Measurements from ENCODE around the gene BOLL.
"Not testable (repeated sequence)": the region's sequence is repeated elsewhere in the genome, so short reads cannot be mapped to it uniquely, and the experiment has no call there.

Gene BOLL, protein sequence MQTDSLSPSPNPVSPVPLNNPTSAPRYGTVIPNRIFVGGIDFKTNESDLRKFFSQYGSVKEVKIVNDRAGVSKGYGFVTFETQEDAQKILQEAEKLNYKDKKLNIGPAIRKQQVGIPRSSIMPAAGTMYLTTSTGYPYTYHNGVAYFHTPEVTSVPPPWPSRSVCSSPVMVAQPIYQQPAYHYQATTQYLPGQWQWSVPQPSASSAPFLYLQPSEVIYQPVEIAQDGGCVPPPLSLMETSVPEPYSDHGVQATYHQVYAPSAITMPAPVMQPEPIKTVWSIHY

DNA sequence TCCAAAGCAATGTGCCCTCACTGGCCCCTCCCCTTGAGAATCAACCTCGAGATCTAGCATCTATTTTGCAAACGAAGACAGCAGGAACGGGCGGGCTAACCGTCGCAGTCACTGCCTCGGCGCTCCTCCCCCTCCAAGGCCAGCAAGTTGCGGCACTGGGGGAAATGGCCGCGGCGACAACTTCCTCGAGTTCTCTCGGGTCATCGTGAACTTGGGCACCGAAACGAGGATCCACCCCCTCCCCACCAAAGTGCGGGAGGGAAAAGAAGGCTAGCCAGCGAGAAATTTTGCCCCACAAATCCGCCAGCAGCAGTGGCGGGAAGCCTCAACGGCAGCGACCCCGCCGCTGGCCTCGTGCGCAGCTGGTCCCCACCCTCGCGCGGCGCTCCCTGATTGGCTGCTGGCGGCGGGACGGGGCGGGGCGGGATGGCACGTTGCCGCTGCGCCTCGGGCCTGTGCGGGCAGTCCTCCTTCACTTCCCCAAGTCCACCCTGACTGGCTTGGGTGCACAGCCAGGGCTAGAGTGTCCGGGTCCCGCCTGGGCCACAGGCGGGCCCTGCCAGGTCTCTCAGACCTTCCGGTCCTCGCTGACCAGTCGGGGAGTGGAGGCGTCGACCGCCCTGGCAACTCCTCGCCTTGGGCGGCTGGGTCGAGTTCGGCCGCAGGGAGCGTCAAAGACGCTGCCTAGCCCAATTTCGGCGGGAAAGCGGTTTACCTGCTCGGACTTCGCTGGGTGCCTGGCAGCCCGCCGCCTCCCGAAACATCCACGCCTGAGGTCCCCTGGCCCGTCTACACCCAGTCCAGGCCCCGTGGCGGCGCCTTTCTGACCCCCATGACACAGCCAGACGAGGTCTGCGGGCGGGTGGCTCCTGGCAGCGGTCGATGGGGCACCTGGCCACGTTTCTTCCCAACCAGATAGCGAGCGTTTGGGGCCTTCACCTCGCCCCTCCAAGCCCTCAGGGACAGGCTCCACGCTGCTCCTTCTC lies at the start of gene BOLL:
Gene BOLL (minus strand): TSS at position 364 of the 986 bp plus-strand sequence. CDS start 3,469 bp downstream, outside the sequence.
- no peak for DNase-seq
- peak; percentile 10 for ATAC-seq
- Mint-ChIP-seq H3K4me3 (peak within 1 kb of the TSS; percentile 76 to 97), H3K4me1 (peaks cover 8% of the 10 kb centered on the region), H3K27ac (peak within 1 kb of the TSS in 1 of 2 donors; percentile 96), H3K27me3 (peaks cover 25% of the 10 kb centered on the region), H3K9me3 (no peaks in the 10 kb centered on the region)

DNA sequence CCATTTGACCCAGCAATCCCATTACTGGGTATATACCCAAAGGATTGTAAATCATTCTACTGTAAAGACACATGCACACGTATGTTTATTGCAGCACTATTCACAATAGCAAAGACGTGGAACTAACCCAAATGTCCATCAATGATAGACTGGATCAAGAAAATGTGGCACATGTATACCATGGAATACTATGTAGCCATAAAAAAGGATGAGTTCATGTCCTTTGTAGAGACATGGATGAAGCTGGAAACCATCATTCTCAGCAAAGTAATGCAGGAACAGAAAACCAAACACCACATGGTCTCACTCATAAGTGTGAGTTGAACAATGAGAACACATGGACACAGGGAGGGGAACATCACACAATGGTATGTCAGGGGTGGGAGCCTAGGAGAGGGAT lies 49.7 kb upstream of the BOLL start:
- not testable (repeated sequence) for H3K27ac Mint-ChIP-seq, DNase-seq, H3K4me3 Mint-ChIP-seq, ATAC-seq, H3K27me3 Mint-ChIP-seq
- H3K9me3 Mint-ChIP-seq: peaks cover 17 to 24% of the 10 kb centered on the region in 2 donors
- H3K4me1 Mint-ChIP-seq: peaks cover 18% of the 10 kb centered on the region

DNA sequence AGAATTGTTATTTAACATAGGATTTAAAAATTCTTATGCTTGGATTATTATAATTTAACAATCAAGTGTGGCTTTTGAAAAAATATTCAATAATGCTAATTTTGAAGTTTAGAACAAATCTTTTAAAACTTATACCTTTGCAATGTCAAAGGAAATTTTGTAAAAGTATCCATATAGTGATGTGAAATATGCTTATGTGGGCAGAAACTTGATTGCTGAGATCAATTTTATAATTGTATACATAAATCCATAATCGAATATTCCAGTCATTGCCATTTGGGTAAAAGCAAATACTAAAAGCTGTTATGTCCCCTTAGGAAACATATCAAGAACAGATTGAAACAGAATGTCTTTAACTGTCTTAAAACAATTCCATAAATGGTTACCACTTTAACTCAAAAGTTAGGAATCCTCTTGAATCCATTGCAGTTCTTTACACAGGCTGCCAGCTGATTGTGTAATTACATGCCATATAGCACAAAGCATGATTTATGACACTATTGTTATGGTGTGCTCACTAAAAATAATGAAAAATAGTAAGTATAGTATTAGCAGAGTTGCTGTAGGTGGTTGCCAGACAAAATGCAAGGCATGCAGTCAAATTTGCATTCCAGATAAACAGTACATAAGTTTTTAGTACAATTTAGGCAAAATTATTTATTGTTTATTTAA lies 43.5 kb upstream of the BOLL start:
- Mint-ChIP-seq H3K27ac (no peak overlapping the region), H3K4me1 (no peaks in the 10 kb centered on the region), H3K9me3 (peaks cover 16 to 24% of the 10 kb centered on the region in 2 donors), H3K4me3 (no peak overlapping the region), H3K27me3 (no peaks in the 10 kb centered on the region)
- DNase-seq (no peak), ATAC-seq (no peak)

DNA sequence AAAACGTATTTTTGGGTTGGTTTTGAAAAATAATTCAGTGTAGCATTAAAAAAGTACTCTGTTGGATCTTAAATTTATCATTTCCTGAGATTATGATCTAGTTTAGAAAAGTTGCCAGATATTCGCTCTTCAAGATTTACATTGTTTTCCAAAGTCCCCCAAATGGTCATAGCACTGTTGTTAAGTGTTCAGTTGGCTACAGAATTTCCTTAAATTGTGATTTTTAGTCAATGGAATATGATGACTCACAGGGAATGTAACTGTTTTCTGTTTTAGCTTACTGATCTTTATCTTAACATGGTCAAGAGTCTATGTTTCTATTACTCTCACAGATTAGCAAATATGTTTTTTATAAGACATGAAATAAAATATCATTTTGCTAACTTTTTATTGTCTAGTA lies 42.5 kb upstream of the BOLL start:
- ATAC-seq (no peak), DNase-seq (no peak)
- no peaks in the 10 kb centered on the region for H3K27me3 Mint-ChIP-seq
- H3K4me1 Mint-ChIP-seq: no peaks in the 10 kb centered on the region
- peaks cover 11 to 24% of the 10 kb centered on the region in 2 donors for H3K9me3 Mint-ChIP-seq
- no peak overlapping the region for H3K4me3 Mint-ChIP-seq
- no peak overlapping the region for H3K27ac Mint-ChIP-seq

DNA sequence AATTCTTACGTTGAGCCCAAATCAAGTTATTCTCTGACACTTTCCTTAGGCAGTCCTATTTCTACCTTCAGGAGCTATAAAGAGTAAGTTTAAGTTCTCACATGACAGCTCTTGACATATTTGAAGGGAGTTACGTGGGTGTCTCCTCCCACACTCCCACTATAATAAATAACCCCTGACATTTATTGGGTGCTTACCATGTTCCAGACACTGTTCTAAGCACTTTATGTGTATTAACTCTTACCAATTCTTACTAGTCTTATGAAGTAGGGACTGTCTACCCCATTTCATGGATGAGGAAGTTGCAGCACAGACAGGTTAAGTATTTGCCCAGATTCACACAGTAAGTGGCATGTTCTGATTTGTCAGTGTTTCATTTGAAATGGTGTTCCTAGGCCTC lies 37.2 kb upstream of the BOLL start:
- ATAC-seq: no peak
- H3K4me1 Mint-ChIP-seq: peaks cover 4% of the 10 kb centered on the region

DNA sequence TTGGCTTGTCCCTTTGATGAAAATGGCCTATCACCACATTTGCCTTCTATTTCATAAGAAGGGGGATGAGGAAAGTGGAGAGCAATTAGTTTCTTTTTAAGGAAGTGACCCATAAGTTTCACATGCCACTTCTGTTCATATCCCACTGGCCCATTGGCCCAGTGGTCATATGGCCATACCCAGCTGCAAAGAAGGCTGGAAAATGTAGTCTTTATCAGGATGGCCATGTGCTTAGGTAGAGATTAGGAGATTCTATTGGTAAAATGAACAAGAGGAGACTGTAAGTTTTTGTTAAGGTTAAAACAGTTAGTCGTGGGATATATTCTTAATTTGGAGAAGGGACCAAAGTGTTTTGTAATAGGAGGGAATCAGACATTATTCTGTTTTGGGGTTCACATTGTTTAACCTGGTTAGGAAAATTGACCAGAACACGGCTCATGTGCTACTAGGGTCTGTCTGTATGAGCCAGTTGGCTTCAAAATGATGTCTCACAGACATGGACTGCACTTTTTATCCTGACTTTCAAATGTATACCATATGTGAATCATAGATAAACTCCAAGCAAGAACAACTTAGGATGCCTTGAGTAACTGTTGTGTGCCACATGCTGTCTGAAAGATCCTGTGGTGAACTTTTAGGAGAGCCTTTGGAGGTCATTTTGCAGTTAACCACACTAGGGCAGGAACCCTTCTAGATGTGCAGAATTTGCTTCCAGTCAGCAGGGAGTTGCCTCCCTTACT lies 36.6 kb upstream of the BOLL start:
- Mint-ChIP-seq H3K27me3 (no peaks in the 10 kb centered on the region), H3K27ac (no peak overlapping the region), H3K9me3 (no peaks in the 10 kb centered on the region), H3K4me3 (no peak overlapping the region), H3K4me1 (peaks cover 4% of the 10 kb centered on the region)
- ATAC-seq (no peak), DNase-seq (no peak)

More for the DNA sequence above, 37.2 kb upstream of the BOLL start:
- Mint-ChIP-seq H3K9me3 (no peaks in the 10 kb centered on the region), H3K4me3 (no peak overlapping the region), H3K27me3 (no peaks in the 10 kb centered on the region), H3K27ac (no peak overlapping the region)
- DNase-seq: no peak

DNA sequence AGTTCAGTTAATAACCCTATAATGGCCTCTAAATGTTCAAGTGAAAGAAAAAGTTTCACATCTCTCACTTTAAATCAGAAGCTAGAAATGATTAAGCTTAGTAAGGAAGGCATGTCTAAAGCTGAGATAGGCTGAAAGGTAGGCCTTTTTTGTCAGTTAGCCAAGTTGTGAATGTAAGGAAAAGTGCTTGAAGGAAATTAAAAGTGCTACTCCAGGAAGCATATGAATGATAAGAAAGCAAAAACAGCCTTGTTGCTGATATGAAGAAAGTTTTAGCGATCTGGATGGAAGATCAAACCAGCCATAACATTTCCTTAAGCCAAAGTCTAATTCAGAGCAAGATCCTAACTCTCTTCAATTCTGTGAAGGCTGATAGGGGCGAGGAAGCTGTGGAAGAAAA lies 29.4 kb upstream of the BOLL start:
- DNase-seq (no peak), ATAC-seq (no peak)
- peak overlapping the region; percentile 16 to 26 for H3K4me3 Mint-ChIP-seq
- H3K4me1 Mint-ChIP-seq: peaks cover 18% of the 10 kb centered on the region
- H3K27ac Mint-ChIP-seq: peak overlapping the region; percentile 2 to 18
- H3K9me3 Mint-ChIP-seq: no peaks in the 10 kb centered on the region
- H3K27me3 Mint-ChIP-seq: no peaks in the 10 kb centered on the region

DNA sequence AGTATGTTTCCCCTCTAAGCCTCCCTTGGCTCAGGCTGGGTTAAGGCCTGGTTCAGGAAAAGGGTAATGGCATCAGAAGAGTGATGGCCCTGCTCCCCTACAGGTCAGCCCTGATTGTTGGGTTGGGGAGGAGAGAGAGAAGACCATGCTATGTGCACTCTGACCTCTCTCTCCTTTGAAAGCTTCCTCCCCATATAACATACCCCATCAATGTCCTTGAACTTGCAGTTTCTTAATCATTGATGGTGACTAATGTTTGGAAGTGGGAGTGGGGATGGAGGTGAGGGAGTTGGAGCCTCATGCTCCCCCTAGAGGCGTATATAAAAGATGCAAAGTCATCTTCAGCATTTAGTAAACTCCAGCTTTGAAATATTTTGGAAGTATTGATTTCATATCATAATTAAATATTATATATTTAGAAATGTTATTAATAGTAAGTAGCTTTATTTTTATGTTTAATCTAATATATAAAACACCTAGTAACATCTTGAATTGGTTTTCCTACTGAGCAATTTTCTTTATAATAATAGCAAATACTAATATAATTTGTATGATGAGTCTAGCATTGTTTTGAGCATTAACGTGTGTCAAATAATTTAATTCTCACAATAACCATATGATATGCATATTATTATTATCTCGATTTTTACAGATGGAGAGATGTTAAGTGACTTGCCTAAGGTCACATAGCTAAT lies 28.1 kb upstream of the BOLL start:
- H3K4me1 Mint-ChIP-seq: peaks cover 25% of the 10 kb centered on the region
- no peaks in the 10 kb centered on the region for H3K9me3 Mint-ChIP-seq
- no peak overlapping the region for H3K4me3 Mint-ChIP-seq
- no peak for DNase-seq
- H3K27ac Mint-ChIP-seq: no peak overlapping the region
- ATAC-seq: peak; percentile 67
- H3K27me3 Mint-ChIP-seq: no peaks in the 10 kb centered on the region

DNA sequence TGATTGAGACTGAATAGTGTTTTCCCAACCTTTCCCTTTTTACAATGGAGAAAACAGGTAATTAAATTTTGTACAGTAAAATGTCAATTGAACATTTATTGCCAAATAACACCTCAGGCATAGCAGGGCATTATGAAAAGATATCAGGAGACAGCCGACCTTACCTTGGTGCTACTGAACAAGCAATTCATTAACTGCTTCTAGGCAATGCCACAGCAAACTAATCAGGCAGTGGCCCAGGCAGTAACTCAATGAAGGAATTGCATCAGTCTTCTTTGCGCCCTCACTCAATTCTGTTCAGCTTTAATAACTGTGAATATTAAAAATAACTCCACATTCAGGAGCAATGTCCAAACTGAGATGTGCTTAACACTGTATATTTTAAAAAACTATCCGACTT lies 25.4 kb upstream of the BOLL start:
- ATAC-seq: no peak
- peaks cover 41% of the 10 kb centered on the region for H3K4me1 Mint-ChIP-seq
- H3K4me3 Mint-ChIP-seq: no peak overlapping the region
- DNase-seq: no peak
- H3K9me3 Mint-ChIP-seq: no peaks in the 10 kb centered on the region
- H3K27me3 Mint-ChIP-seq: peaks cover 8% of the 10 kb centered on the region
- no peak overlapping the region for H3K27ac Mint-ChIP-seq

DNA sequence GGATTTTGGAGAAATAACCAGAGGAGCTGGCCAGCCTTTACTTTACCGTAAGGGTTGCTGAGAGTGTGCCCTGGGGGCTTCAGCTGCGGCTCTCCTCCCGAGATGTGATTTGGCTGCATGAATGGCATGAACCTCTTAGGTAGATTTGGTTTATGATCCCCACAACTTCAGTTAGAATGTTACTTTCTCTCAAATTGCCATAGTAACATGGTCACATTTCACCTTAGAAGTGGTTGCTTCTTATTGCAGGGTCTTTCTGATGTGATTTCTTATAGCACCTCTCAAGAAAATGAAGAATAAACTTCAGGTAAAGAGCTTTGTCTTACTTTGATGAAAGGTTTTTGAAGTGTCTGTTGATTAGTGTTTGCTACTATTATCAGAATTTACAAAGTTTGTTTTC lies 24.9 kb upstream of the BOLL start:
- no peak overlapping the region for H3K4me3 Mint-ChIP-seq
- H3K9me3 Mint-ChIP-seq: no peaks in the 10 kb centered on the region
- peaks cover 11% of the 10 kb centered on the region for H3K27me3 Mint-ChIP-seq
- peaks cover 44% of the 10 kb centered on the region for H3K4me1 Mint-ChIP-seq
- ATAC-seq: no peak
- no peak overlapping the region for H3K27ac Mint-ChIP-seq
- no peak for DNase-seq

DNA sequence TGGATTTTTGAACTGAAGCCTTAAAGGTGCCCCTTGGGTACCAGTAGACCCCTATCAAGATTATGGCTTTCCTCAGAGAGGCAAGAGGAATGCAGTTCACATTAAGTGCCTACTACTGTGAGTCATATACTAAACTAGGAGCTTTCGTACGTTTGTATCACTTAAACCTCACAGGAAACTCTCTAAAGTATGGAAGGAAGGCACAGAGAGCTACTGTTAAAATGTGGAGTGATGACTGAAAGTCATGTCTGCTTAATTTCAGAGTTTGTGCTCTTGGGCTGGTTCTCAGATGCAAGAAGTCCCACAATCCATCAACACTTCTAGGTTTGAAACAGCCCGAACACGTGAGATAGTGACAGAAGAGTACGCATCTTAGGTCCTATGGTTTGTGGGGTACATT lies 23.9 kb upstream of the BOLL start:
- Mint-ChIP-seq H3K4me1 (peaks cover 38% of the 10 kb centered on the region), H3K27me3 (peaks cover 11% of the 10 kb centered on the region), H3K27ac (no peak overlapping the region), H3K4me3 (peak overlapping the region in 1 of 2 donors; percentile 4), H3K9me3 (no peaks in the 10 kb centered on the region)
- no peak for DNase-seq
- no peak for ATAC-seq

DNA sequence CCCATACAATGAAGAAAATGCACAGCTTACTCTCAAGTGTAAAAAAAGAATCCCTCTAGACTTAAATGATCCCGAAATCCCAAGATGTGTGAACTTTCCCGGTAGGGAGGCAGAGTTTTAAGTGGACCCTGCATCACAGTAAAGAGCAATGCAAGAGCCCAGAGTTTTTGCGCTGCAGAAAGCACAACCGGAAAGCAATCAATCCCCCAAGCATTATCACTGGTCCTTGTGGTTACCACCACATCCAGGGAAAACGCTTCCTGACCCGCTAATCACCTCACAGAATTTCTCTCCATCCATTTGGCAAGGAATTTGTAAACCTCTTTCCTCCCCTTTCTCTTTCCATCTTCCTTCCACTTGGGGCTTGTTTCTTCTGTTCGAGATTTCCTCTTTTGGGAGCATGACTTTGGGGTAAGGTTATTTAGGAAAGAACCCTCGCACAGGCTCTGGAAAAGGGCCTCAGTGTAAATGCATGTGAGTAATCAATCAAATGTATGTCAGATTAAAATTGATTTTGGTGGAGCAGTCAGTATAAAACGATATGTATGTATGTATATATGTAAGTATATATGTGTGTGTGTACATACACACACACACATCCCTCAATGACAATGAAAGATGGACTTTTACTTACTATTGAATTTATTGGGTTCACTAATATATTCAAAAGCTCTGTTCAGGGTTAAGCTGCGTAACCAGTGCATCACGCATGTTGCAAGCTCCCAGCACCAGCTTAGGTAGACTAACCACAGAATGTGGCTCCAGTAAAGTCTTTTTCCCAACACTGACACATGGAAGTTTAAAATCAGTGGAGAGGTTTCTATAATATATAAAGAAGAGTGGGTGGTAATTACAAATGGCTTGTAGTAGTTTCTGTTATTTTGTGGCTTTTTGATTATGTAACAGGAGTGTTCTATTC lies 20.9 kb upstream of the BOLL start:
- Mint-ChIP-seq H3K4me1 (peaks cover 48% of the 10 kb centered on the region), H3K27me3 (peaks cover 11% of the 10 kb centered on the region), H3K4me3 (peak overlapping the region; percentile 81 to 99), H3K27ac (no peak overlapping the region), H3K9me3 (no peaks in the 10 kb centered on the region)
- DNase-seq (no peak), ATAC-seq (no peak)

DNA sequence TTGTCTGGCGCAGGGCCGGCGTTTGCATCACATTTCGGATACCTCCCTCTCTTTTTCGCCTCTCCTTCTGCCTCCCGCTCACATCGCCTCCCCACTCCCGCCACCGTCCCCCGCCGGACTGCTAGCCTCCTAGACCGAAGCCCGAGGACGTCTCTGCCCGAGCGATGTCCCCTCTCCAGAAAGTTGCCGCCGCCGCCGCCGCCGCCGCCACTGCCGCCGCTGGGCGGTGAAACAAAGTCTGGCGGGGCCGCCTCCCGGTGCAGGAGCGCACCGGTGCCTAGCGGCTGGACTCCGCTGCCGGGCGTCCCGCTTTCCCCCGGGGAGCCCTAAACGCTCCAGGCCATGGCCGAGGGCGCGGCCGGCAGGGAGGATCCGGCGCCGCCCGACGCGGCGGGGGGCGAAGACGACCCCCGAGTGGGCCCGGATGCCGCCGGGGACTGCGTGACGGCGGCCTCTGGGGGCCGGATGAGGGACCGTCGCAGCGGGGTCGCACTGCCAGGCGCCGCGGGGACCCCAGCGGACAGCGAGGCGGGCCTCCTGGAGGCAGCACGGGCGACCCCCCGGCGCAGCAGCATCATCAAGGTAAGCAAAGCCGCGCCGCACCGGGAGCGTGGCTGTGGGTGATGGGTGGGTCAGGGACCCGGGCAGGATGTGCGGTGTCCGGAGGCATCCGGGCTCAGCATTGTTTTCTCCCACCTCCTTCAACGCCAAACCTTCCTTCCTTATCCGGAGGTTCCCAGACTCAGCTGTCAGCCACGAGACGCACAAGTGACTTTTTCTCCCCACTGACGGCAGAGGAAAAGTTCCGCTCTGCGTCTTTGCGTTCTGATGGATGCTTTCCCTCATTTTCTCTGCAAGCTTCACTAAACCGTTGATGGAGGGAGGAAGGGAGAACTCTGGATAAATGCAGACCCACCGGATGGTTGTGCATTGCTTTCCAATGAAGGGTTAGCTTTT lies 19.9 kb upstream of the BOLL start:
- H3K9me3 Mint-ChIP-seq: no peaks in the 10 kb centered on the region
- peaks cover 48% of the 10 kb centered on the region for H3K4me1 Mint-ChIP-seq
- DNase-seq (peak; percentile 34 to 65), ATAC-seq (peak; percentile 57)
- H3K4me3 Mint-ChIP-seq: peak overlapping the region; percentile 92 to 99
- peak overlapping the region; percentile 4 to 94 for H3K27ac Mint-ChIP-seq
- H3K27me3 Mint-ChIP-seq: peaks cover 11% of the 10 kb centered on the region
